NCI-H526 (cell line): ENCODE results near the gene CD9.

Experiments used
- DNase-seq, 2 experiments: peaks; one replicate each; lab custom pipeline; 2025; lab: John Stamatoyannopoulos, UW

Gene CD9

GRCh38 chr12:6221146-6221545 is 20.9 kb downstream of the CD9 start:
- no peak for DNase-seq

GRCh38 chr12:6222078-6222654 is 22.0 kb downstream of the CD9 start:
- DNase-seq: no peak

- DNase-seq: no peak
These were observed 23.3 kb downstream of the CD9 start for GRCh38 chr12:6223545-6223944.

DNA sequence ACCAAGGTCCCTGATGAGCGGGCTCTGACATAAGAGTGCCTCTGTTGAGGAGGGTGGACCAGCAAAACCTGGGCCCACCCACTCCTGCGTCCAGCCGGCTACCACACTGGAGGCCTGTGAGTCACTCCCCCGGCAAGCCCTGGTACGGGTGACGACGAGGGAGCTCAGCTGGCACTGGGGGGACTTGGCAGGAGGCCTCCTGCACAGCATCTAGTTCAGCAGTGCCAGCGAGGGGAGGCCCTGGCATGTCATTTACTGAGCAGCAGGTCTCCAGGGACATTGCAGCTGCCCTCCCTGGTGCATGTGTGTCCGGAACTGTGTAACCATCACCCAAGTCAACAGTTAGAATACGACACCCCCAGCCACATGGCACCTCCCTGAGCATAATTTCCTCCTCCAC is 24.4 kb downstream of the CD9 start:
- DNase-seq: peak in 1 of 2 experiments; percentile 17

DNA sequence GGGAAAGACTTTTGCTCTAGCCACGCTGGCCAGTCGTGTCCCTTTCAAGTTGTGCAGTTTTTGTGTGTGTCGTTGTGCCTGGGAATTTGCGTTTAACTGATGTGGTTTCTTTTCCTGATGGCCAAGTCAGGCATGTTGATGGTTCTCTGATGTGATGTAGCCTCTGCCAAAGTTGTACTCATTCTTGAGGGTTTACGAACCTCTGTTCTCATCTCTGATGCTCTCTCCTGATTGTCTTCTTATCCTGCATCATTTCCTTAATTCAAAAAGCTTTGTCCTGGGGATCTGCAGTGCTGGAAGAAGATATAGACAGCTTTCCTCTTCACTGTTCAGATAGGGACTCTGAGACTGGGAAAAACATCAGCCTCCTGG is 25.4 kb downstream of the CD9 start:
- DNase-seq: no peak

DNA sequence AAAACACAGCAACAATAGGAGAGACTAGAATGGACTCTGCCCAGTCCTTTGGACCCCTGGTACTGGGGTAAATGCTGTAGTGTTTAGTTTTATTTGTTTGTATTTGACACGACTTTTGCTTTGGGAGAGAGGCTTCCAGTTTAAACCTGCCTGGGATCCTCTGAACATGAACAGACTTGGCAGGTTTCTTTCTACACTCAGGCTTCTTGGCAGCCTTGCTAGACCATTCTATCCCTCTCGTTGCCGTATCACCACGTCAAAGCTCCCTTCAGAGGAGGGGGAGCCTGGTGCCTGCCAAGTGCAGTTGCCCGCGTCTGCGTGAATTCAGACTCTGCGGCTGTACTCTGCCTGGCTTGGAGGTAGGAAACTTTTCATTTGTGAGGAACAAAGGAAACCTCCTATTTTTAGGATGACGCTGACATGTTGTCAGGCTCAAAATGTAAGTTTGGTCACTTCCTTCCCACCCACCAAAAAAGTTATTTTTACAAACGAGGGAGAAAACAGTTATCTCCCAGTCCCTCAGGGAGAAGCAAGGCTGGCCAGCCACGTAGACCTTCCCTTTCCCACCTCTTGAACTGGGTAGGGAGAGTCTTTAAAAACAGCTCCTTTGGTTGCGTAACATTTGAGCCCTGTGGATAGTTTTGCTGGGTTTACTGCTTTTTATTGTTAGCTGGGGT is 25.9 kb downstream of the CD9 start:
- DNase-seq: no peak

- no peak for DNase-seq
These were observed 26.5 kb downstream of the CD9 start for GRCh38 chr12:6226679-6227051.

DNA sequence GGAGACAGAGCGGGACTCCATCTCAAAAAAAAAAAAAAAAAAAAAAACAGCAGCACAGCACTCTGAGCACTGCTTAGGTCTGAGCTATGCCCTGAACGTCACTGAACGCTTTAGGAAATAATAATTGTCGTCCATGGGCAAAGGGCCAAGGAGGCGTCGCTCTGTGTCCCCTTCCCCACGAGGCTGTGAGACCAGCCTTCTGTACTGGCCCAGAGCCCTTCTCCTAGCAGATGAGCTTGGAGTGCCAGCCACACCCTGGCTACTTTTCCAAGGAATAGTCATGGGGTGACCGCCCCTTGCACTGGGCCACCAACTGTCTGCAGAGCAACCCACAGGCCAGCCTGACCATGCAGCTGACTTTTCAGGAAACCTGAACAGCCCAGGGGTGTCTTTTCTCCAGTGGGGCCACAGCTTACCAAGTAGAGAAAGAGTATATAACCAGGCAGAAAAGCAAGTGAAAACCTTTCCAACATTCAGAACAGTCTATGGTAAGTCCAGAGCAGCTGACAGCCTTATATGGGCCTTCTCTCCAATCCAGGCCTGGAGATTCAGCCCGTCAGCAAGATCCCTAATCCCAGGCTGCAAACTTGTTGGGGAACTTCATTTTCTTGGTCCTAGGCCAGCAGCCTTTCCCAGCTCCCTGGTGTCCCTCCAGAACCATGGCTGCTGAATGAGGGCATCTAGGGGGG is 28.5 kb downstream of the CD9 start:
- DNase-seq: no peak

GRCh38 chr12:6229224-6230218 is 29.3 kb downstream of the CD9 start:
- peak; percentile 84 to 88 for DNase-seq

GRCh38 chr12:6230321-6231110 is 30.3 kb downstream of the CD9 start:
- peak; percentile 54 to 70 for DNase-seq

- no peak for DNase-seq
These were observed 31.4 kb downstream of the CD9 start for GRCh38 chr12:6231359-6232268.

- DNase-seq: no peak
These were observed 33.1 kb downstream of the CD9 start for GRCh38 chr12:6233121-6233971.

- DNase-seq: no peak
These were observed 34.0 kb downstream of the CD9 start for GRCh38 chr12:6234214-6234613.

DNA sequence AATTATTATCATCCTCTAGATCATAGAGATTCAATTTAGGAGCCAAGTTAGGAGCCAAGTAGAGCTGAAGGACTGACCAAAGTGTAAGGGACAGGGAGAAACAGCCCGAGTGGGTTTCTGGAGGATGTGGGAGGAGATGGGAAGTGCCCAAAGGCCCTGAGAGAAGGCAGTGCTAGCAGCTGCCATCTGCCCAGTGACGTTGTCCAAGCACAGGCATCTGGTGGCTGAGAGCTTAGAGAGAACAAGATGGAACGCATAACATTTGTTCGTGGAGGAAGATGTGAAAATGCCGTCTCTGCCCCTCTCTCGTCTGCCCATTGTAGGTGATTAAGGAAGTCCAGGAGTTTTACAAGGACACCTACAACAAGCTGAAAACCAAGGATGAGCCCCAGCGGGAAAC is 34.7 kb downstream of the CD9 start:
- DNase-seq: no peak

DNA sequence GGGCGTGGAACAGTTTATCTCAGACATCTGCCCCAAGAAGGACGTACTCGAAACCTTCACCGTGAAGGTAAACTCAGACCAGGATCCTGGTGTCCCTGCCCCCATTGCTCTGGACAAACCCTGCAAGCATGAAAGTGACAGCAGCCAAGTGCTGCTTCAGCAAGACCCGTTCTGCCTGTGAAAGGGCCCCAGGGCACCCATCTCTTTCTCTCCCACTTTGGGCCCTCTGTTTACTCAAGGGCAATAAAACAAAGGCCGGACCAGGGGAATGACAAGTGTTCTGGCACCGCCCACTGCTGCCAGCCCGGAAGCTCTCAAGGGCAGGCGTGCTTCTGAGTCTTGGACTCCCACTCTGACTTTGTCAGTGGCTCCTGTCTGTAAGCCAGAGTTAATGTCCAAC is 35.3 kb downstream of the CD9 start:
- peak; percentile 92 to 94 for DNase-seq

DNA sequence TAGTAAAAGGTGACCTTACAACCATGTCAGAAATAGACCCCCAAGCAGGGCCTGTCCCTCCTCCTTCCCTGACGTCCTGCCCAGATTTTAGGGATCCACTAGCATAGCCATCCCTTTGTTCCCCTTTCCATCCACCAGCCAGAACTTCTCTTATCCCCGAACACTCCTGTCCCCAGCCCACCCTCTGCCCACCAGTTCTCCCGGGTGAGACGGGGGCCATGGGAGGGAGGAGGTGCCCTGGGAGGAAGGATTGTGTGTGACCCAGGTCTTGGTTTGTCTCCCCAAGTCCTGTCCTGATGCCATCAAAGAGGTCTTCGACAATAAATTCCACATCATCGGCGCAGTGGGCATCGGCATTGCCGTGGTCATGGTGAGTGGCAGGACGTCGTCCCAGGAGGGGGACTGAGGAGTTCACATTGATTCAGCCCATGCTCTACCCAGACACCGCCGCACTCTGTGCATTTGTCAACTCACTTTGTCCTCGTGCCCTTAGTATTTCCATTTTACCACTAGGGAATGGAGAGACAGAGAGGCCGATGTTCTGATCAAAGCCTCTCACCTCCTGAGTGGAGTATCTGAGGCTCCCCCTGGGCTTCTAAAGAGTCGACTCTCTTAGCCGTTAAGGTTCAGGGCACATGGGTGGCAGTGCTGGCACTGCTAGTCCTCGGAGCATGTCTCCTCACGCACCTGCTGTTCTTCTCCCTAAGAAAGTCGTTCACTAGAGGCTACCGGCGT is 35.9 kb downstream of the CD9 start:
- DNase-seq: no peak

- DNase-seq: no peak
These were observed 36.4 kb downstream of the CD9 start for GRCh38 chr12:6236641-6236940.

- no peak for DNase-seq
These were observed 37.6 kb downstream of the CD9 start for GRCh38 chr12:6237830-6238229.

DNA sequence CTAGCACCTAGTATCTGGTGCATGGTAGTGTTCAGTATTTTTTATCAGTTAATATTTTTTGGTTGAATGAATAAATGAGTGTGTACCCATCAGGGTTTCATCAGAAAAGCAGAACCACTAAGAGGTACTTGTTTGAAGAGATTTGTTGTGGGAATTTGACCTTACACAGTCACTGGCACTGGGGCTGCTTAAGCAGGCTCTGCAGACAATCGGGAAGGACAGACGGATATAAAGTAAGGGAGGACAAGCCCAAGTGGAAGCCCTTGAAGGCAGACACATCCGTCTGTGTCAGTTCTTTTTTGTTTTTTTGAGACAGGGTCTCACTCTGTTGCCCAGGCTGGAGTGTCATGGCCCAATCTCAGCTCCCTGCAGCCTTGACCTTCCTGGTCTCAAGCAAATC is 38.7 kb downstream of the CD9 start:
- no peak for DNase-seq
